ENCODE results near the gene ABL2.

DNA sequence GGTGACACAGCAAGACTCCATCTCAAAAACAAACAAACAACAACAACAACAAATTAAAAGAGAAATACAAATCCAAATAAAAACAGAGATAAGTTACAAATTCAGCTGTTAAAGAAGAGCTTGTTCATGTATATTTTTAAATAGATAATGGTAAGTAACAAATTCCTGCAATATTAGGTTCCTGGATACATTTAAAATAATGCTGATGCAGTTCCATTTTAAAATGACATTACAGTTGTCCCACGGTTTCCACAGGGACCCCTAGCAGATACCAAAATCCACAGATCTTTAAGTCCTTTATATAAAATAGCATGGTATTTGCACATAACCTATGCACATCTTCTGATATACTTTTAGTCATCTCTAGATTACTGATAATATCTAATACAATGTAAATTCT is 61.5 kb downstream of the ABL2 start:
- TF ChIP-seq CTCF (IDR thresholded peaks at IDR 0.05 in 4 of 5, conservative IDR thresholded peaks at IDR 0.05 in 1 of 5): no peak
- no peak for TF ChIP-seq POLR2A (IDR thresholded peaks at IDR 0.05)
